GM12878 (cell line): ENCODE results near the gene IL17RB. TPM values are rescaled to one million over a fixed set of nuclear protein-coding genes. Genes with fewer than 3 reads are reported as not detected.

Experiments
- polyA plus RNA-seq, 11 experiments: library from polyadenylated mRNA; depleted of rRNA in 4 of 11; unstranded in 6 of 11; stranded (reverse) in 5 of 11; fragments of >200 nt; fragmentation: Nextera tagmentation in 4 of 11; fragmentation: Illumina TruSeq in 1 of 11; extraction: Ambion mirVana in 4 of 11; extraction: Trizol in 1 of 11; gene quantifications; 1 replicate in 1 of 11; 2 replicates in 10 of 11; pipeline versions ENCODE4 v1.2.1 to v1.2.3, GENCODE V29; 2011 to 2016; ENCODE audit warnings: inconsistent platforms in 2 of 11, missing spikeins in 2 of 11, low read depth in 1 of 11
- small RNA-seq: library from RNA; depleted of rRNA; stranded (forward); fragments of <200 nt; gene quantifications from one replicate; pipeline ENCODE3, GENCODE V24; 2014
- total RNA-seq, 4 experiments: library from RNA; depleted of rRNA in 3 of 4; stranded (reverse); fragments of >200 nt in 3 of 4; fragmentation: Illumina TruSeq in 1 of 4; extraction: Trizol in 1 of 4; gene quantifications; 2 replicates each; pipeline versions ENCODE4 v1.2.1 to v1.2.3, GENCODE V29; 2013 to 2021

Gene IL17RB
- total and polyA plus RNA-seq, 10 of the 15 experiments (the other 5 are each of a cell fraction or from before 2014, with no cell fraction given), result 1.9 to 17.2 (median 2.9) TPM

Small RNA genes lying within 50 kb of the gene (small RNA-seq; reads per million reads assigned to genes)
- gene AC012467.1, result not detected

Other genes starting within 250 kb of the IL17RB start
- gene CHDH, start 149 bp upstream of the IL17RB start, total RNA-seq (2014; rRNA removed), result 3.8 and 4.1 TPM in 2 replicates
- gene CHDH, start 149 bp upstream of the IL17RB start, total RNA-seq (2014; rRNA removed; fragmentation: Illumina TruSeq; extraction: Trizol), result 2.0 and 2.1 TPM in 2 replicates
- gene CHDH, start 149 bp upstream of the IL17RB start, total RNA-seq (2021), result 8.3 and 9.3 TPM in 2 replicates
- 3.5 and 5.1 TPM in 2 replicates for gene CHDH, start 149 bp upstream of the IL17RB start, polyA plus RNA-seq (2011; rRNA removed)
- gene CHDH, start 149 bp upstream of the IL17RB start, polyA plus RNA-seq (2014; fragmentation: Illumina TruSeq; extraction: Trizol), result 1.7 and 2.5 TPM in 2 replicates
- 1 to 10 TPM in 1 of 2 experiments, under 1 TPM in 1; 0.95 to 1.5 TPM for gene CHDH, start 149 bp upstream of the IL17RB start, polyA plus RNA-seq (2014; fragmentation: Nextera tagmentation; extraction: Ambion mirVana)
- gene CHDH, start 149 bp upstream of the IL17RB start, polyA plus RNA-seq (2014; rRNA removed), result 3.6 and 5.0 TPM in 2 replicates
- gene CHDH, start 149 bp upstream of the IL17RB start, polyA plus RNA-seq (2016; fragmentation: Nextera tagmentation; extraction: Ambion mirVana), result 1 to 10 TPM; 2.3 to 3.4 TPM
- gene ACTR8, start 35.6 kb downstream of the IL17RB start, total RNA-seq (2014; rRNA removed), result 27.5 and 36.5 TPM in 2 replicates
- gene ACTR8, start 35.6 kb downstream of the IL17RB start, total RNA-seq (2014; rRNA removed; fragmentation: Illumina TruSeq; extraction: Trizol), result 28.1 and 29.5 TPM in 2 replicates
- 32.8 and 35.7 TPM in 2 replicates for gene ACTR8, start 35.6 kb downstream of the IL17RB start, total RNA-seq (2021)
- gene ACTR8, start 35.6 kb downstream of the IL17RB start, polyA plus RNA-seq (2011; rRNA removed), result 32.9 and 40.9 TPM in 2 replicates
- gene ACTR8, start 35.6 kb downstream of the IL17RB start, polyA plus RNA-seq (2014; fragmentation: Illumina TruSeq; extraction: Trizol), result 24.9 and 29.5 TPM in 2 replicates
- 10 to 100 TPM in 1 of 2 experiments, 1 to 10 TPM in 1; 5.3 to 15.5 TPM for gene ACTR8, start 35.6 kb downstream of the IL17RB start, polyA plus RNA-seq (2014; fragmentation: Nextera tagmentation; extraction: Ambion mirVana)
- 23.8 and 29.2 TPM in 2 replicates for gene ACTR8, start 35.6 kb downstream of the IL17RB start, polyA plus RNA-seq (2014; rRNA removed)
- gene ACTR8, start 35.6 kb downstream of the IL17RB start, polyA plus RNA-seq (2016; fragmentation: Nextera tagmentation; extraction: Ambion mirVana), result 10 to 100 TPM; 26.3 to 26.5 TPM
- gene SELENOK, start 45.3 kb downstream of the IL17RB start, total RNA-seq (2014; rRNA removed), result 35.4 and 41.5 TPM in 2 replicates
- gene SELENOK, start 45.3 kb downstream of the IL17RB start, total RNA-seq (2014; rRNA removed; fragmentation: Illumina TruSeq; extraction: Trizol), result 41.1 and 42.2 TPM in 2 replicates
- gene SELENOK, start 45.3 kb downstream of the IL17RB start, total RNA-seq (2021), result 36.9 and 42.6 TPM in 2 replicates
- gene SELENOK, start 45.3 kb downstream of the IL17RB start, polyA plus RNA-seq (2011; rRNA removed), result 139 and 148 TPM in 2 replicates
- gene SELENOK, start 45.3 kb downstream of the IL17RB start, polyA plus RNA-seq (2014; fragmentation: Illumina TruSeq; extraction: Trizol), result 53.9 and 70.1 TPM in 2 replicates
- 100 to 1,000 TPM; 245 to 322 TPM for gene SELENOK, start 45.3 kb downstream of the IL17RB start, polyA plus RNA-seq (2014; fragmentation: Nextera tagmentation; extraction: Ambion mirVana)
- 55.2 and 62.6 TPM in 2 replicates for gene SELENOK, start 45.3 kb downstream of the IL17RB start, polyA plus RNA-seq (2014; rRNA removed)
- 100 to 1,000 TPM; 171 to 174 TPM for gene SELENOK, start 45.3 kb downstream of the IL17RB start, polyA plus RNA-seq (2016; fragmentation: Nextera tagmentation; extraction: Ambion mirVana)